Measurements from ENCODE around the gene USHBP1. TPM values are rescaled to one million over a fixed set of nuclear protein-coding genes. Genes with fewer than 3 reads are reported as not detected.

The USHBP1 gene
- total and polyA plus RNA-seq, 2 of the 4 experiments (the other 2 are of a cell fraction) = not detected

GRCh38 chr19:17214508-17215126 lies 49.9 kb downstream of the USHBP1 start:
- BruUV-seq (replicated peaks) = no TSS peak
- intact Hi-C loops (cut with micrococcal nuclease) = no loop called here
- Histone ChIP-seq H4K8ac (ENCODE audit: low read depth in 2 of 2, low read length in 2 of 2) (peak overlapping the region; percentile 96 to 98), H3K27ac (ENCODE audit: insufficient read depth, low read length) (peak overlapping the region; percentile 77), H2BK15ac (ENCODE audit: low read depth, low read length) (0 out of 3 replicates have a peak overlapping the region, but pooled peaks have one; percentile 8), H3K56ac (ENCODE audit: extremely low read depth, insufficient read depth, low read length) (peak overlapping the region; percentile 50; the same call in 1 of the 2 replicates), H2BK20ac (ENCODE audit: low read depth, low read length) (no peak overlapping the region), H3K4me1 (ENCODE audit: control insufficient read depth, insufficient read depth, low read length) (peaks cover 11% of the 10 kb centered on the region), H4K5ac (ENCODE audit: low read depth, low read length) (peak overlapping the region; percentile 96), H2BK120ac (ENCODE audit: low read depth, low read length) (peak overlapping the region; percentile 6; the same call in 1 of the 2 replicates), H3K18ac (ENCODE audit: low read depth, low read length) (peak overlapping the region; percentile 4), H3K9ac (ENCODE audit: low read depth, low read length) (peak overlapping the region; percentile 73), H3K4ac (ENCODE audit: low read depth, low read length) (peak overlapping the region; percentile 89), H3K79me1 (ENCODE audit: low read depth in 1 of 2, low read length in 2 of 2) (peaks cover 16 to 24% of the 10 kb centered on the region in 2 experiments; a peak in 3 of 4 replicates), H3K4me3 (ENCODE audit: insufficient read depth, low read depth, low read length) (peak overlapping the region; percentile 65), H3K36me3 (ENCODE audit: control insufficient read depth, insufficient read depth, low read length) (peaks cover 54% of the 10 kb centered on the region), H4K91ac (ENCODE audit: insufficient read depth, low read depth, low read length) (peak overlapping the region; percentile 73), H3K23ac (ENCODE audit: low read depth, low read length) (peak overlapping the region; percentile 91; the same call in 1 of the 2 replicates), H2BK5ac (ENCODE audit: low read depth, low read length, poor library complexity, severe bottlenecking) (peak overlapping the region; percentile 51), H4K20me1 (ENCODE audit: insufficient read depth, low read length) (peaks cover 4% of the 10 kb centered on the region; the same call in 1 of the 2 replicates), H3K4me2 (ENCODE audit: low read depth, low read length) (peak overlapping the region; percentile 77), H2AFZ (replicated peaks; ENCODE audit: low read length, poor library complexity) (peak overlapping the region; percentile 99), H3K9me1 (ENCODE audit: insufficient read depth, low read length) (peaks cover 8% of the 10 kb centered on the region), H2AK9ac (replicated peaks; ENCODE audit: low read depth, low read length, poor library complexity) (peak overlapping the region; percentile 99), H3K9me3 (ENCODE audit: control insufficient read depth, insufficient read depth, low read length) (no peaks in the 10 kb centered on the region), H3K14ac (replicated peaks; ENCODE audit: low read depth, low read length) (peak overlapping the region; percentile 49), H3K27me3 (ENCODE audit: control insufficient read depth, insufficient read depth, low read length) (no peaks in the 10 kb centered on the region), H2AK5ac (ENCODE audit: low read depth, low read length) (peak overlapping the region; percentile 95)
- in situ Hi-C loops (cut with MboI; ENCODE audit: low sequenced_read_pairs) = no loop called here
- CTCF ChIA-PET = no interaction called here
- TF ChIP-seq SMC3 (IDR thresholded peaks at IDR 0.05; ENCODE audit: low read depth, low read length) = no peak
- no peak for TF ChIP-seq RCOR1 (IDR thresholded peaks at IDR 0.05; ENCODE audit: insufficient replicate concordance, low read length)
- no peak for TF ChIP-seq MXI1 (IDR thresholded peaks at IDR 0.05; ENCODE audit: borderline replicate concordance, low read depth, low read length)
- no peak for TF ChIP-seq FOS (IDR thresholded peaks at IDR 0.05; ENCODE audit: low read depth, low read length)
- TF ChIP-seq MAFK (IDR thresholded peaks at IDR 0.05; ENCODE audit: low read depth, low read length) = no peak
- no peak for TF ChIP-seq USF2 (IDR thresholded peaks at IDR 0.05; ENCODE audit: low read depth, low read length)
- TF ChIP-seq CEBPB (IDR thresholded peaks at IDR 0.05; ENCODE audit: low read depth, low read length) = no peak
- TF ChIP-seq RAD21 (IDR thresholded peaks at IDR 0.05; ENCODE audit: low read length) = no peak
- TF ChIP-seq NFE2L2 (IDR thresholded peaks at IDR 0.05; ENCODE audit: low read depth, low read length) = no peak
- no peak for TF ChIP-seq ELK1 (IDR thresholded peaks at IDR 0.05; ENCODE audit: borderline replicate concordance, low read depth, low read length)
- POLR2A ChIA-PET (ENCODE audit: unreplicated experiment) = interaction anchor here (1.0 kb wide), 1 partner anchor 52 kb away, joined by 4 read pairs; the partner anchor contains the start of gene BABAM1
- WGBS, 2 experiments (ENCODE audit: extremely low coverage in 2 of 2, insufficient read length in 1 of 2) = 44% methylated on average over 5 of the region's 16 CpGs; no CpG with 5 or more reads in 1 of the 2 experiments
- dilution Hi-C loops (cut with HindIII; ENCODE audit: low sequenced_read_pairs, unreplicated experiment) = no loop called here
- DNase-seq = no peak
- no peak for ATAC-seq (ENCODE audit: low read depth)
